Measurements from ENCODE around the gene ZNF548.
A peak's percentile ranks its signal among the peaks of the same experiment; 100 is the strongest.

The ZNF548 gene

GRCh38 chr19:57351867-57352266, 37.8 kb upstream of the ZNF548 start:
- Histone ChIP-seq H3K36me3 (ENCODE audit: control insufficient read depth, insufficient read depth, low read length) (no peaks in the 10 kb centered on the region), H3K27me3 (ENCODE audit: control insufficient read depth, insufficient read depth, low read length) (no peaks in the 10 kb centered on the region), H3K4me1 (peaks cover 4% of the 10 kb centered on the region), H3K4me2 (ENCODE audit: low read length) (peak overlapping the region; percentile 74), H3K9me3 (ENCODE audit: control insufficient read depth, low read length) (no peaks in the 10 kb centered on the region), H3K79me2 (peaks cover 24% of the 10 kb centered on the region), H3K27ac (peak overlapping the region; percentile 61), H2AFZ (peak overlapping the region; percentile 87), H3K4me3 (ENCODE audit: low read depth, low read length) (peak overlapping the region; percentile 90), H3K9ac (peak overlapping the region; percentile 28)
- TF ChIP-seq CTCF (IDR thresholded peaks at IDR 0.05) = no peak

- H3K9ac ChIP-seq = no peak overlapping the region
- H3K79me2 ChIP-seq = peaks cover 23% of the 10 kb centered on the region
- no peak overlapping the region for H3K4me3 ChIP-seq (ENCODE audit: low read depth, low read length)
- H3K4me1 ChIP-seq = peaks cover 4% of the 10 kb centered on the region
- H3K9me3 ChIP-seq (ENCODE audit: control insufficient read depth, low read length) = no peaks in the 10 kb centered on the region
- no peak overlapping the region for H3K27ac ChIP-seq
- H3K36me3 ChIP-seq (ENCODE audit: control insufficient read depth, insufficient read depth, low read length) = no peaks in the 10 kb centered on the region
- TF ChIP-seq CTCF (IDR thresholded peaks at IDR 0.05) = no peak
- H3K4me2 ChIP-seq (ENCODE audit: low read length) = no peak overlapping the region
- no peak overlapping the region for H2AFZ ChIP-seq
- H3K27me3 ChIP-seq (ENCODE audit: control insufficient read depth, insufficient read depth, low read length) = no peaks in the 10 kb centered on the region
These were observed 33.7 kb upstream of the ZNF548 start for GRCh38 chr19:57355916-57356315.

- Histone ChIP-seq H3K4me3 (ENCODE audit: low read depth, low read length) (no peak overlapping the region), H3K27me3 (ENCODE audit: control insufficient read depth, insufficient read depth, low read length) (no peaks in the 10 kb centered on the region), H3K36me3 (ENCODE audit: control insufficient read depth, insufficient read depth, low read length) (no peaks in the 10 kb centered on the region), H3K4me2 (ENCODE audit: low read length) (no peak overlapping the region), H3K9me3 (ENCODE audit: control insufficient read depth, low read length) (no peaks in the 10 kb centered on the region), H2AFZ (no peak overlapping the region), H3K4me1 (peaks cover 5% of the 10 kb centered on the region), H3K27ac (no peak overlapping the region), H3K9ac (no peak overlapping the region), H3K79me2 (peaks cover 11% of the 10 kb centered on the region)
- no peak for TF ChIP-seq CTCF (IDR thresholded peaks at IDR 0.05)
These were observed 32.2 kb upstream of the ZNF548 start for GRCh38 chr19:57357406-57357805.

- Histone ChIP-seq H3K4me2 (ENCODE audit: low read length) (no peak overlapping the region), H3K4me3 (ENCODE audit: low read depth, low read length) (no peak overlapping the region), H2AFZ (no peak overlapping the region), H3K4me1 (peaks cover 6% of the 10 kb centered on the region), H3K79me2 (peaks cover 11% of the 10 kb centered on the region), H3K36me3 (ENCODE audit: control insufficient read depth, insufficient read depth, low read length) (no peaks in the 10 kb centered on the region), H3K27me3 (ENCODE audit: control insufficient read depth, insufficient read depth, low read length) (no peaks in the 10 kb centered on the region), H3K9ac (no peak overlapping the region), H3K27ac (no peak overlapping the region), H3K9me3 (ENCODE audit: control insufficient read depth, low read length) (no peaks in the 10 kb centered on the region)
- no peak for TF ChIP-seq CTCF (IDR thresholded peaks at IDR 0.05)
These were observed 30.4 kb upstream of the ZNF548 start for GRCh38 chr19:57359300-57359699.

GRCh38 chr19:57362419-57362818, 27.2 kb upstream of the ZNF548 start:
- Histone ChIP-seq H3K4me2 (ENCODE audit: low read length) (peak overlapping the region; percentile 83), H3K27me3 (ENCODE audit: control insufficient read depth, insufficient read depth, low read length) (no peaks in the 10 kb centered on the region), H3K9me3 (ENCODE audit: control insufficient read depth, low read length) (no peaks in the 10 kb centered on the region), H3K27ac (peak overlapping the region; percentile 87), H3K4me1 (peaks cover 6% of the 10 kb centered on the region), H3K79me2 (peaks cover 11% of the 10 kb centered on the region), H3K4me3 (ENCODE audit: low read depth, low read length) (peak overlapping the region; percentile 68), H3K9ac (no peak overlapping the region), H3K36me3 (ENCODE audit: control insufficient read depth, insufficient read depth, low read length) (no peaks in the 10 kb centered on the region), H2AFZ (peak overlapping the region; percentile 88)
- TF ChIP-seq CTCF (IDR thresholded peaks at IDR 0.05) = no peak

All from parathyroid adenoma (tissue), 2 donors.